Keratinocyte (primary cell): Measurements from ENCODE around the gene TMEFF2. TPM values are rescaled to one million over a fixed set of nuclear protein-coding genes. Genes with fewer than 3 reads are reported as not detected.

ENCODE experiments used
- DNase-seq: peaks from one replicate; pipeline ENCODE4 v3.0.0-alpha.2; 2011; ENCODE audit warnings: low read depth, missing footprints, low spot score
- FAIRE-seq: peaks from 2 replicates; lab custom pipeline; 2011; peaks lifted over from hg19 to GRCh38; lab: Jason Lieb, UNC
- H2AFZ ChIP-seq: 2 replicates; pipeline ENCODE4 v1.6.0; 2012; ENCODE audit warnings: low read length, control low read depth, inconsistent platforms; ENCODE audit not compliant: control insufficient read depth
- H3K27ac ChIP-seq: 2 replicates; pipeline ENCODE4 v1.5.1; 2011; ENCODE audit warnings: low read length; ENCODE audit not compliant: control insufficient read depth, insufficient read depth
- H3K27me3 ChIP-seq: 3 replicates; pipeline ENCODE4 v1.6.0; 2011; ENCODE audit warnings: low read length; ENCODE audit not compliant: control insufficient read depth, insufficient read depth; ENCODE audit errors: extremely low read depth
- H3K36me3 ChIP-seq, 2 experiments: 2 replicates in 1 of 2; 3 replicates in 1 of 2; pipeline ENCODE4 v1.5.1; 2011; ENCODE audit warnings: low read length in 2 of 2, mild to moderate bottlenecking in 1 of 2; ENCODE audit not compliant: control insufficient read depth in 2 of 2, insufficient read depth in 2 of 2; ENCODE audit errors: extremely low read depth in 1 of 2
- H3K4me1 ChIP-seq: 3 replicates; pipeline ENCODE4 v1.5.1; 2011; ENCODE audit warnings: low read length; ENCODE audit not compliant: control insufficient read depth, insufficient read depth; ENCODE audit errors: extremely low read depth
- H3K4me2 ChIP-seq: 3 replicates; pipeline ENCODE4 v1.6.0; 2011; ENCODE audit warnings: low read depth, low read length; ENCODE audit not compliant: control insufficient read depth, insufficient read depth; ENCODE audit errors: extremely low read depth
- H3K4me3 ChIP-seq, 3 experiments: fragments of 200-600 bp in 1 of 3; sonication (generic) in 1 of 3; 2 replicates in 2 of 3; 3 replicates in 1 of 3; pipeline ENCODE4 v1.5.1; 2011 to 2016; ENCODE audit warnings: low read length in 3 of 3, mild to moderate bottlenecking in 3 of 3, control low read depth in 2 of 3, inconsistent platforms in 1 of 3, low read depth in 1 of 3, mixed read lengths in 1 of 3, mixed run types in 1 of 3, moderate library complexity in 1 of 3; ENCODE audit not compliant: control insufficient read depth in 2 of 3, insufficient read depth in 2 of 3; ENCODE audit errors: extremely low read depth in 1 of 3
- H3K79me2 ChIP-seq: 2 replicates; pipeline ENCODE4 v1.6.0; 2012; ENCODE audit warnings: low read length; ENCODE audit not compliant: control insufficient read depth, insufficient read depth
- H3K9ac ChIP-seq: 3 replicates; pipeline ENCODE4 v1.6.0; 2011; ENCODE audit warnings: low read length; ENCODE audit not compliant: control insufficient read depth, insufficient read depth; ENCODE audit errors: extremely low read depth
- H3K9me1 ChIP-seq: 3 replicates; pipeline ENCODE4 v1.6.0; 2011; ENCODE audit warnings: low read length; ENCODE audit not compliant: control insufficient read depth, insufficient read depth; ENCODE audit errors: extremely low read depth
- H3K9me3 ChIP-seq: 2 replicates; pipeline ENCODE4 v1.5.1; 2012; ENCODE audit warnings: low read depth, low read length; ENCODE audit not compliant: control insufficient read depth
- H4K20me1 ChIP-seq: 3 replicates; pipeline ENCODE4 v1.6.0; 2011; ENCODE audit warnings: low read length; ENCODE audit not compliant: control insufficient read depth, insufficient read depth; ENCODE audit errors: extremely low read depth
- EZH2 ChIP-seq: IDR thresholded peaks from one replicate; pipeline ENCODE4 v1.6.1; 2012; ENCODE audit warnings: inconsistent platforms, mild to moderate bottlenecking, low read length, moderate library complexity
- dilution Hi-C: fragments of 300-500 bp; cut with MboI; formaldehyde crosslinking; loops from one replicate; pipeline ENCODE4 v1.7.0; 2020; ENCODE audit warnings: low sequenced_read_pairs; ENCODE audit not compliant: extremely low pct_ligation_motif_present
- polyA plus RNA-seq, 5 experiments: library from polyadenylated mRNA; depleted of rRNA in 3 of 5; stranded (reverse) in 3 of 5; stranded (forward) in 1 of 5; unstranded in 1 of 5; fragments of >200 nt; gene quantifications; 1 replicate in 1 of 5; 2 replicates in 3 of 5; 3 replicates in 1 of 5; pipeline versions ENCODE4 v1.2.1 to v1.2.3, GENCODE V29; 2011 to 2012; ENCODE audit warnings: missing spikeins in 2 of 5, low read depth in 1 of 5, low replicate concordance in 1 of 5
- TF ChIP-seq, protein P1 (sequence below), 3 experiments: IDR thresholded peaks in 1 of 3; conservative IDR thresholded peaks in 1 of 3; optimal IDR thresholded peaks in 1 of 3; 2 replicates in 2 of 3; 3 replicates in 1 of 3; pipeline versions ENCODE3 to v1.5.1; 2011; ENCODE audit warnings: low read length in 3 of 3, mild to moderate bottlenecking in 3 of 3, moderate library complexity in 2 of 3, control low read depth in 1 of 3, inconsistent platforms in 1 of 3; ENCODE audit not compliant: insufficient read depth in 2 of 3; ENCODE audit errors: extremely low read depth in 1 of 3

Gene TMEFF2
- polyA plus RNA-seq, 1 donor (not counting 4 experiments of a cell fraction or from before 2014, with no cell fraction given): not detected

DNA sequence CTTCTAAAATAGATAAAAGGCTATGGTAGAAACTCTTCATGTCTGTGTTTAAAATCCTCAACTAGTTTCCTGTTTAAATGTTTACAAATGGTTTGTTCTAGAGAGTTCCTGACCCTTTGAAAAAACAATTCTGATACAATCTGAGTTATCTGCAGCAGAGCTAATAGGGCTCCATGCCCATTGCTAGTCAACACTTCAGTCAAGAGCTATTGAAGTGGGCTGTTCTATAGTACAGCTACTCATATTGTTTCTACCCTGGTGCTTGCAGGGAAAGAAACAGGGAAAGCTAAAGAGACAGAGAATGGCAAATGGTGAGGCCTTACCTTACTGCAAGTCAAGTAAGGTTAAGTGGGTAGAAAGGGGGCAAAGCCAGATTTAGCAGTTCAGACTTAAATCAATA lies 235.5 kb downstream of the TMEFF2 start:
- no peaks in the 10 kb centered on the region for H3K9me3 ChIP-seq
- no peak overlapping the region for H3K9ac ChIP-seq
- H3K9me1 ChIP-seq: no peaks in the 10 kb centered on the region
- H3K27ac ChIP-seq: no peak overlapping the region
- H3K27me3 ChIP-seq: no peaks in the 10 kb centered on the region
- TF ChIP-seq, protein P1, sequence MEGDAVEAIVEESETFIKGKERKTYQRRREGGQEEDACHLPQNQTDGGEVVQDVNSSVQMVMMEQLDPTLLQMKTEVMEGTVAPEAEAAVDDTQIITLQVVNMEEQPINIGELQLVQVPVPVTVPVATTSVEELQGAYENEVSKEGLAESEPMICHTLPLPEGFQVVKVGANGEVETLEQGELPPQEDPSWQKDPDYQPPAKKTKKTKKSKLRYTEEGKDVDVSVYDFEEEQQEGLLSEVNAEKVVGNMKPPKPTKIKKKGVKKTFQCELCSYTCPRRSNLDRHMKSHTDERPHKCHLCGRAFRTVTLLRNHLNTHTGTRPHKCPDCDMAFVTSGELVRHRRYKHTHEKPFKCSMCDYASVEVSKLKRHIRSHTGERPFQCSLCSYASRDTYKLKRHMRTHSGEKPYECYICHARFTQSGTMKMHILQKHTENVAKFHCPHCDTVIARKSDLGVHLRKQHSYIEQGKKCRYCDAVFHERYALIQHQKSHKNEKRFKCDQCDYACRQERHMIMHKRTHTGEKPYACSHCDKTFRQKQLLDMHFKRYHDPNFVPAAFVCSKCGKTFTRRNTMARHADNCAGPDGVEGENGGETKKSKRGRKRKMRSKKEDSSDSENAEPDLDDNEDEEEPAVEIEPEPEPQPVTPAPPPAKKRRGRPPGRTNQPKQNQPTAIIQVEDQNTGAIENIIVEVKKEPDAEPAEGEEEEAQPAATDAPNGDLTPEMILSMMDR (optimal IDR thresholded peaks at IDR 0.05 in 1 of 3, IDR thresholded peaks at IDR 0.05 in 1 of 3, conservative IDR thresholded peaks at IDR 0.05 in 1 of 3; ENCODE audit: extremely low read depth in 1 of 3, insufficient read depth in 2 of 3, low read length in 3 of 3): no peak
- TF ChIP-seq EZH2: no peak
- no peaks in the 10 kb centered on the region for H3K36me3 ChIP-seq
- H3K4me1 ChIP-seq: no peaks in the 10 kb centered on the region
- H3K79me2 ChIP-seq: no peaks in the 10 kb centered on the region
- no peak overlapping the region for H3K4me3 ChIP-seq
- dilution Hi-C loops: no loop called here
- H3K4me2 ChIP-seq: no peak overlapping the region
- no peak overlapping the region for H2AFZ ChIP-seq
- no peak for DNase-seq
- FAIRE-seq: no peak
- H4K20me1 ChIP-seq: no peaks in the 10 kb centered on the region

DNA sequence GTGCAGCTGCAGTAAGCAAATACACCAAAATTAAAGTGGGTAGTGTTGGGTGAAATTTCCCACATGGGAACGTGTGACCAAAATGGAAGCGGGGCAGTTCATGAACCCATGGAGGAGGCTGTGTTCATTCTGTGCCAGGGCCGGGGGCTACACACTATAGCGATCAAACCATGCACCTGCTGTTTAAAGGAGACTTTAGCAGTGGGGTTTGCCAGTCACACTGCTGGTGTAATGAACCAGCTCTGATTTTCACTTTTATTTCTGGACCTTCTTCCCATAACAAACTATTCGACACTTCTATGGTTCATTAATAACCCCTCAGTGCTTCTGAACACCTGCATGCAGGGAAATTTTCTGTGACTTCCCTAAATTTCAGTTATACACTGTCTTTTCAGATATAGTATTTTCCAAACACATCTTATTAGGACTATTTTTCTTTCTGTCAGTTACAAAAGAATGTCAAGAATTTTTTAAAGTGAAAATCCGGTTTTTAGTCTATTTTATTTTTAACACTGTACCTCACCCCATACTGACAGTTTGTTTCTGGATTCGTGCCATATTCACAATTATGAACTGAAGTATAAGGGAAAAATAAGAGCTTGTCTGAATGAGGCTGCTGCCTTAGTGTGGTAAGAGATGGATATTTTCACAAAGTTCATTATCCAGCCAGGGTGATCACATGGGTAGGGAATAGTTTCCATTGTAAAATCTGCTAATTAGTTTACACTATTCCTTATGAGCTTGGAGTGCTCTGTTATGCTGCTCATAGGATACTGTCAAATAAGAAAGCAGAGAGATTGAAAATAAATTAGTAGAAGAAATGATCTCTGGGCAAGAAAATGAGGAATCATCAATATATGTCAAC lies 236.5 kb downstream of the TMEFF2 start:
- Histone ChIP-seq H3K4me2 (no peak overlapping the region), H3K9ac (no peak overlapping the region), H3K36me3 (no peaks in the 10 kb centered on the region), H2AFZ (no peak overlapping the region), H3K9me3 (no peaks in the 10 kb centered on the region), H3K9me1 (no peaks in the 10 kb centered on the region), H4K20me1 (no peaks in the 10 kb centered on the region), H3K27ac (no peak overlapping the region), H3K4me3 (no peak overlapping the region), H3K27me3 (no peaks in the 10 kb centered on the region), H3K4me1 (no peaks in the 10 kb centered on the region), H3K79me2 (no peaks in the 10 kb centered on the region)
- DNase-seq: no peak
- no peak for TF ChIP-seq EZH2
- TF ChIP-seq, protein P1 (optimal IDR thresholded peaks at IDR 0.05 in 1 of 3, IDR thresholded peaks at IDR 0.05 in 1 of 3, conservative IDR thresholded peaks at IDR 0.05 in 1 of 3; ENCODE audit: extremely low read depth in 1 of 3, insufficient read depth in 2 of 3, low read length in 3 of 3): no peak
- FAIRE-seq: no peak
- dilution Hi-C loops: no loop called here
